AG08396 (cell line): ENCODE data around the gene OTUD3.

Experiments used
- DNase-seq: peaks from one replicate; pipeline ENCODE4 v3.0.0; 2012; ENCODE audit warnings: low spot score, mixed read lengths

The OTUD3 gene

GRCh38 chr1:19954059-19954458, 71.9 kb downstream of the OTUD3 start:
- no peak for DNase-seq

- no peak for DNase-seq
These were observed 73.5 kb downstream of the OTUD3 start for GRCh38 chr1:19955534-19956170.

- no peak for DNase-seq
These were observed 75.6 kb downstream of the OTUD3 start for GRCh38 chr1:19957779-19958178.

- DNase-seq: no peak
These were observed 78.4 kb downstream of the OTUD3 start for GRCh38 chr1:19960591-19960990.
